HEK293 (cell line): ENCODE results near the gene MMRN2.

ENCODE experiments used
- CTCF ChIA-PET: fragments of 350-600 bp; formaldehyde crosslinking; extraction: SDS; loops from one replicate; lab custom pipeline; 2021; ENCODE audit warnings: antibody characterized with exemption; lab: Yijun Ruan, JAX
- POLR2A ChIA-PET: fragments of 300-600 bp; formaldehyde crosslinking; extraction: SDS; loops from one replicate; lab custom pipeline; 2020; ENCODE audit warnings: antibody characterized with exemption, inconsistent platforms; lab: Yijun Ruan, JAX
- H3K27ac ChIP-seq: fragments of 200-500 bp; sonication (Bioruptor generic); 2 replicates; pipeline ENCODE4 v1.5.1; 2014; ENCODE audit warnings: low read depth, low read length, control low read depth, inconsistent platforms; ENCODE audit errors: extremely low read depth
- H3K36me3 ChIP-seq, 2 experiments: fragments of 200-500 bp in 1 of 2; sonication (Bioruptor generic) in 1 of 2; 1 replicate in 1 of 2; 2 replicates in 1 of 2; pipeline ENCODE4 v1.5.1; 2014 to 2017; ENCODE audit warnings: inconsistent platforms in 2 of 2, low read length in 2 of 2; ENCODE audit not compliant: control insufficient read depth in 2 of 2, insufficient read depth in 1 of 2
- H3K4me1 ChIP-seq: fragments of 200-500 bp; sonication (Bioruptor generic); 2 replicates; pipeline ENCODE4 v1.5.1; 2014; ENCODE audit warnings: mild to moderate bottlenecking, low read length, inconsistent platforms; ENCODE audit not compliant: control insufficient read depth, insufficient read depth
- H3K4me3 ChIP-seq: 2 replicates; pipeline ENCODE4 v1.5.1; 2011; ENCODE audit warnings: low read depth, mild to moderate bottlenecking, control low read depth, low read length, moderate library complexity
- H3K9me3 ChIP-seq: fragments of 200-500 bp; sonication (Bioruptor generic); 2 replicates; pipeline ENCODE4 v1.5.1; 2014; ENCODE audit warnings: low read depth, low read length, inconsistent platforms; ENCODE audit not compliant: control insufficient read depth, insufficient read depth
- GFI1B ChIP-seq: fragments of 450-650 bp; formaldehyde crosslinking; IDR thresholded peaks from 2 replicates; pipeline ENCODE4 v1.5.1; 2016; ENCODE audit warnings: missing biosample characterization, missing genetic modification characterization
- KLF1 ChIP-seq: fragments of 450-650 bp; formaldehyde crosslinking; IDR thresholded peaks from 2 replicates; pipeline ENCODE4 v1.5.1; 2016; ENCODE audit warnings: missing biosample characterization, missing genetic modification characterization
- KLF8 ChIP-seq: fragments of 450-650 bp; formaldehyde crosslinking; IDR thresholded peaks from 2 replicates; pipeline ENCODE4 v1.5.1; 2016; ENCODE audit warnings: missing biosample characterization, missing genetic modification characterization
- KLF9 ChIP-seq: fragments of 450-650 bp; formaldehyde crosslinking; IDR thresholded peaks from 2 replicates; pipeline ENCODE4 v1.5.1; 2016; ENCODE audit warnings: missing biosample characterization, missing genetic modification characterization, low read depth
- MYNN ChIP-seq: fragments of 450-650 bp; formaldehyde crosslinking; IDR thresholded peaks from 2 replicates; pipeline ENCODE4 v1.5.1; 2016; ENCODE audit warnings: missing biosample characterization, missing genetic modification characterization, borderline replicate concordance
- REPIN1 ChIP-seq: fragments of 450-650 bp; formaldehyde crosslinking; IDR thresholded peaks from 2 replicates; pipeline ENCODE4 v1.5.1; 2017; ENCODE audit warnings: missing biosample characterization, missing genetic modification characterization, low read depth
- SCRT2 ChIP-seq: fragments of 450-650 bp; formaldehyde crosslinking; IDR thresholded peaks from 2 replicates; pipeline ENCODE4 v1.5.1; 2016; ENCODE audit warnings: missing biosample characterization, missing genetic modification characterization
- SP3 ChIP-seq: fragments of 450-650 bp; formaldehyde crosslinking; IDR thresholded peaks from 2 replicates; pipeline ENCODE4 v1.5.1; 2016; ENCODE audit warnings: missing biosample characterization, missing genetic modification characterization
- ZBTB7A ChIP-seq: fragments of 450-650 bp; formaldehyde crosslinking; IDR thresholded peaks from 2 replicates; pipeline ENCODE4 v1.5.1; 2016; ENCODE audit warnings: low read depth, missing biosample characterization, missing genetic modification characterization
- ZFP69B ChIP-seq: fragments of 450-650 bp; formaldehyde crosslinking; IDR thresholded peaks from 2 replicates; pipeline ENCODE4 v1.5.1; 2016; ENCODE audit warnings: missing biosample characterization, missing genetic modification characterization
- ZNF112 ChIP-seq: fragments of 450-650 bp; formaldehyde crosslinking; IDR thresholded peaks from 2 replicates; pipeline ENCODE4 v1.5.0; 2017; ENCODE audit warnings: missing biosample characterization, missing genetic modification characterization
- ZNF2 ChIP-seq: fragments of 450-650 bp; formaldehyde crosslinking; IDR thresholded peaks from 2 replicates; pipeline ENCODE4 v1.5.1; 2016; ENCODE audit warnings: missing biosample characterization, missing genetic modification characterization
- ZNF324 ChIP-seq: fragments of 450-650 bp; formaldehyde crosslinking; IDR thresholded peaks from 2 replicates; pipeline ENCODE4 v1.5.1; 2016; ENCODE audit warnings: missing biosample characterization, missing genetic modification characterization
- ZNF366 ChIP-seq: fragments of 450-650 bp; formaldehyde crosslinking; conservative IDR thresholded peaks from 2 replicates; pipeline ENCODE4 v1.5.1; 2016; ENCODE audit warnings: missing biosample characterization, missing genetic modification characterization
- ZNF501 ChIP-seq: fragments of 450-650 bp; formaldehyde crosslinking; IDR thresholded peaks from 2 replicates; pipeline ENCODE4 v1.5.1; 2016; ENCODE audit warnings: missing biosample characterization, missing genetic modification characterization
- ZNF596 ChIP-seq: fragments of 450-650 bp; IDR thresholded peaks from 2 replicates; pipeline ENCODE4 v1.5.0; 2018; ENCODE audit warnings: missing biosample characterization, mild to moderate bottlenecking, missing genetic modification characterization, moderate library complexity
- ZNF629 ChIP-seq: fragments of 450-650 bp; formaldehyde crosslinking; IDR thresholded peaks from 2 replicates; pipeline ENCODE4 v1.5.1; 2017; ENCODE audit warnings: missing biosample characterization, missing genetic modification characterization
- ZNF677 ChIP-seq: fragments of 450-650 bp; IDR thresholded peaks from 2 replicates; pipeline ENCODE4 v1.5.0; 2018; ENCODE audit warnings: missing biosample characterization, mild to moderate bottlenecking, missing genetic modification characterization, moderate library complexity
- ZNF768 ChIP-seq: fragments of 450-650 bp; formaldehyde crosslinking; IDR thresholded peaks from 2 replicates; pipeline ENCODE4 v1.5.1; 2018; ENCODE audit warnings: missing biosample characterization, mild to moderate bottlenecking, missing genetic modification characterization
- ZNF791 ChIP-seq: fragments of 450-650 bp; formaldehyde crosslinking; IDR thresholded peaks from 2 replicates; pipeline ENCODE4 v1.5.1; 2016; ENCODE audit warnings: missing biosample characterization, missing genetic modification characterization
- TF ChIP-seq, protein P1 (sequence below): fragments of 450-650 bp; formaldehyde crosslinking; conservative IDR thresholded peaks from 2 replicates; pipeline ENCODE4 v1.5.1; 2016; ENCODE audit warnings: low read depth, missing biosample characterization, missing genetic modification characterization
- TF ChIP-seq, protein P2 (sequence below): fragments of 450-650 bp; formaldehyde crosslinking; IDR thresholded peaks from 2 replicates; pipeline ENCODE4 v1.5.1; 2016; ENCODE audit warnings: missing biosample characterization, missing genetic modification characterization

MMRN2 gene

DNA sequence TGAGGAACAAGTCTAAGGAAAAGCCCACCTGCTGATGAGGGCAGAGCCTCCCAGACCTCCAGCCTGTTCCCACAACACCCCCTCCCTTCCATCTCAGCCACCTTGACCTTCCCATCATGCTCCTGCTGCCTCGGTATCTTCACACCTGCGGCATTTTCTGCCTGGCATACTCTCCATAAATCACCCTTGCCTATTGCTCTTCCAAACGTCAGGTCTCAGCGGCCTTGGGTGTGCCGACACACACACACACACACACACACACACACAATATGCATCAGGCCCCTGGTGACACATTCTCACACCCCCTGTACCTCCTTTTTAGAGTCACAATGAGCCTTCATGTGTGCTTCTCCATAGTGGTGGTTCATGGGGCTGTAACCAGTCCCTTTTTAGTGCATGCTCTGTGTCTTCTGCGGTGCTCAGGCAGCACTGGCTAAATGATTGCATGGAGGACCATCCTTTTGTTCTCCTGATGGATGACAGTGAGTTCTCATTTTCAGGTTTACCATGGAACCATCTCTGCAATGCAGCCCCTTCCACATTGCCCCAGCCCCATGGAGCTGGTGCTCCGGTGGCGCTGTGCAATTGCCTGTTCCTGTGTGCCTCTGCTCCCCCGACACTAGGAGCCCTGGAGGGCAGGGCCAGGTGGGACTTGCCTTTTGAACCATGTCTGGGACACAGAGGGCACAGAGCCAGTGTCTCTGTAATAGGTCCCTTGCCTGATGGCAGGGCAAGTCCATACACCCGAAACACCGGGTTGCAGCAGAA lies 15.4 kb upstream of the MMRN2 start:
- POLR2A ChIA-PET = no interaction called here
- no peaks in the 10 kb centered on the region for H3K9me3 ChIP-seq
- CTCF ChIA-PET = no interaction called here
- no peak overlapping the region for H3K4me3 ChIP-seq
- H3K4me1 ChIP-seq = peaks cover 2% of the 10 kb centered on the region; the same call in 1 of the 2 replicates
- no peak for TF ChIP-seq ZBTB7A (tag by site-specific recombination)
- 0 out of 2 replicates have a peak, but pooled peaks have one; percentile 24 for TF ChIP-seq SCRT2 (tag by site-specific recombination)
- H3K27ac ChIP-seq = no peak overlapping the region
- no peaks in the 10 kb centered on the region for H3K36me3 ChIP-seq

DNA sequence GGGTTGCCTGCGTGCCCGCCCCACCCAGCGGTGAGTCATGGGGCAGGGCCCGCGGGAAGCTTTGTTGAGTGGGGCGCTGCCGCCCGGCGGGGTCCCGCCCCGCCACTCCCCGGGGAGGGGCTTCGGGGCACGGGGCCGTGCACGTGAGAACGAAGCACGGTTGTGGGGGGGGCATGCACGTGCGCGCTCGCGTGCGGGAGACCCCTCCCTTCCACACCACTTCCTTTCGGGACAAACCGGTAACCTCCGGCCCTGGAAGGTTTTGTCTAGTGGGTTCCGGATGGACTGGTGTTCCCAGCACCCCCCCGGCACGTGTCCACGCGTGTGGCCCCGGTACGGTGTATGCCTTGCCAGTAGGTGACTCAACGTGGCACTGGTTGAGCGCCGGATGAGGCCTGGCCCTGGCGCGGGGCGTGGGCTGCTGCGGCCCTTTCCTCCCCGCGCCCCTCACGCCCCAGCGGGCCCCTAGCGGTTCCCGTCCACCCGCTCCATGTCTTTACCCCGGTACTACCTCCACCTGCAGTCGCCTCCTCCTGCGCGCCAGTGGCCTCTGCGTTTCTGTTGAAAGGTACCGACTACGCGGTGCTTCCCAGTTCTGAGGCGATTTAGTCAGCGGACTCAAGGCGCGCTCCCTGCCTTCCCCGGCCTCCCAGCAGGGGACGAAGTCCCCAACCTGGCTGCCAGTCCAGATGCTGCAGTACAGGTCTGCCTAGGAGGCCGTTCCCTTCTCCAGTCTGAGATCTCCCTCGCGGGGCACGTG lies 14.0 kb upstream of the MMRN2 start:
- ChIA-PET CTCF (no interaction called here), POLR2A (no interaction called here)
- peak overlapping the region; percentile 62; the same call in 1 of the 2 replicates for H3K27ac ChIP-seq
- no peaks in the 10 kb centered on the region for H3K9me3 ChIP-seq
- TF ChIP-seq KLF1 (tag by site-specific recombination) (peak; percentile 94), ZNF112 (no peak), ZNF2 (tag by site-specific recombination) (no peak), KLF9 (tag by site-specific recombination) (0 out of 2 replicates have a peak, but pooled peaks have one; percentile 42), KLF8 (tag by site-specific recombination) (peak; percentile 12; the same call in 1 of the 2 replicates), REPIN1 (no peak), SP3 (peak; percentile 58)
- TF ChIP-seq, protein P1, sequence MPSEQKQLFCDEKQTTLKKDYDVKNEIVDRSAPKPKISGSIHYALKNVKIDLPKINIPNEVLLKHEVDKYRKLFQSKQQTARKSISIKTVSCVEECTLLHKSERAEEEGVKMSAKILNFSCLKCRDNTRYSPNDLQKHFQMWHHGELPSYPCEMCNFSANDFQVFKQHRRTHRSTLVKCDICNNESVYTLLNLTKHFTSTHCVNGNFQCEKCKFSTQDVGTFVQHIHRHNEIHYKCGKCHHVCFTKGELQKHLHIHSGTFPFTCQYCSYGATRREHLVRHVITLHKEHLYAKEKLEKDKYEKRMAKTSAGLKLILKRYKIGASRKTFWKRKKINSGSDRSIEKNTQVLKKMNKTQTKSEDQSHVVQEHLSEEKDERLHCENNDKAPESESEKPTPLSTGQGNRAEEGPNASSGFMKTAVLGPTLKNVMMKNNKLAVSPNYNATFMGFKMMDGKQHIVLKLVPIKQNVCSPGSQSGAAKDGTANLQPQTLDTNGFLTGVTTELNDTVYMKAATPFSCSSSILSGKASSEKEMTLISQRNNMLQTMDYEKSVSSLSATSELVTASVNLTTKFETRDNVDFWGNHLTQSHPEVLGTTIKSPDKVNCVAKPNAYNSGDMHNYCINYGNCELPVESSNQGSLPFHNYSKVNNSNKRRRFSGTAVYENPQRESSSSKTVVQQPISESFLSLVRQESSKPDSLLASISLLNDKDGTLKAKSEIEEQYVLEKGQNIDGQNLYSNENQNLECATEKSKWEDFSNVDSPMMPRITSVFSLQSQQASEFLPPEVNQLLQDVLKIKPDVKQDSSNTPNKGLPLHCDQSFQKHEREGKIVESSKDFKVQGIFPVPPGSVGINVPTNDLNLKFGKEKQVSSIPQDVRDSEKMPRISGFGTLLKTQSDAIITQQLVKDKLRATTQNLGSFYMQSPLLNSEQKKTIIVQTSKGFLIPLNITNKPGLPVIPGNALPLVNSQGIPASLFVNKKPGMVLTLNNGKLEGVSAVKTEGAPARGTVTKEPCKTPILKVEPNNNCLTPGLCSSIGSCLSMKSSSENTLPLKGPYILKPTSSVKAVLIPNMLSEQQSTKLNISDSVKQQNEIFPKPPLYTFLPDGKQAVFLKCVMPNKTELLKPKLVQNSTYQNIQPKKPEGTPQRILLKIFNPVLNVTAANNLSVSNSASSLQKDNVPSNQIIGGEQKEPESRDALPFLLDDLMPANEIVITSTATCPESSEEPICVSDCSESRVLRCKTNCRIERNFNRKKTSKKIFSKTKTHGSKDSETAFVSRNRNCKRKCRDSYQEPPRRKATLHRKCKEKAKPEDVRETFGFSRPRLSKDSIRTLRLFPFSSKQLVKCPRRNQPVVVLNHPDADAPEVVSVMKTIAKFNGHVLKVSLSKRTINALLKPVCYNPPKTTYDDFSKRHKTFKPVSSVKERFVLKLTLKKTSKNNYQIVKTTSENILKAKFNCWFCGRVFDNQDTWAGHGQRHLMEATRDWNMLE = no peak
- peak overlapping the region; percentile 42 for H3K4me3 ChIP-seq
- H3K36me3 ChIP-seq = no peaks in the 10 kb centered on the region
- H3K4me1 ChIP-seq = peaks cover 2% of the 10 kb centered on the region; the same call in 1 of the 2 replicates

DNA sequence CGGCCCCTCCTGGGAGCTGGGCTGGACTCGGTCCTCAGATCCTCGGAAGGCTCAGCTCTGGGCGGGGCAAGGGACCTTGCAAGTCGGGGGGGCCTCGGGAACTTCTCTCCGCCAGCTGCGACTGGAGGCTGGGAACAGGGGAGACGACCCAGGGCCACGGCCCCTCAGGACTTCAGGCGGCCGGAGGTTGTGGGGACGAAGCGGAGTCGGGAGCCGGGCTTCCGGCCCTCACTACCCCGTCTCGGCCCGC lies 13.5 kb upstream of the MMRN2 start:
- H3K4me1 ChIP-seq = peaks cover 2% of the 10 kb centered on the region; the same call in 1 of the 2 replicates

More for the DNA sequence above, 13.5 kb upstream of the MMRN2 start:
- Histone ChIP-seq H3K27ac (peak overlapping the region; percentile 62; the same call in 1 of the 2 replicates), H3K9me3 (no peaks in the 10 kb centered on the region), H3K4me3 (peak overlapping the region; percentile 42), H3K36me3 (no peaks in the 10 kb centered on the region)
- ChIA-PET POLR2A (no interaction called here), CTCF (no interaction called here)
- TF ChIP-seq MYNN = no peak
- no peak for TF ChIP-seq ZFP69B (tag by site-specific recombination)
- TF ChIP-seq ZNF791 (tag by site-specific recombination) = no peak
- no peak for TF ChIP-seq ZNF677 (tag by site-specific recombination)
- no peak for TF ChIP-seq ZNF596 (tag by site-specific recombination)
- TF ChIP-seq, protein P2, sequence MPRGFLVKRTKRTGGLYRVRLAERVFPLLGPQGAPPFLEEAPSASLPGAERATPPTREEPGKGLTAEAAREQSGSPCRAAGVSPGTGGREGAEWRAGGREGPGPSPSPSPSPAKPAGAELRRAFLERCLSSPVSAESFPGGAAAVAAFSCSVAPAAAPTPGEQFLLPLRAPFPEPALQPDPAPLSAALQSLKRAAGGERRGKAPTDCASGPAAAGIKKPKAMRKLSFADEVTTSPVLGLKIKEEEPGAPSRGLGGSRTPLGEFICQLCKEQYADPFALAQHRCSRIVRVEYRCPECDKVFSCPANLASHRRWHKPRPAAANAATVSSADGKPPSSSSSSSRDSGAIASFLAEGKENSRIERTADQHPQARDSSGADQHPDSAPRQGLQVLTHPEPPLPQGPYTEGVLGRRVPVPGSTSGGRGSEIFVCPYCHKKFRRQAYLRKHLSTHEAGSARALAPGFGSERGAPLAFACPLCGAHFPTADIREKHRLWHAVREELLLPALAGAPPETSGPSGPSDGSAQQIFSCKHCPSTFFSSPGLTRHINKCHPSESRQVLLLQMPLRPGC (tag by site-specific recombination) = no peak
- no peak for TF ChIP-seq ZNF629 (tag by site-specific recombination)
- no peak for TF ChIP-seq REPIN1
- TF ChIP-seq ZNF501 (tag by site-specific recombination) = no peak
- TF ChIP-seq ZNF366 (tag by site-specific recombination) = no peak
- no peak for TF ChIP-seq ZNF324 (tag by site-specific recombination)
- no peak for TF ChIP-seq ZNF768 (tag by site-specific recombination)
- no peak for TF ChIP-seq GFI1B
